ENCODE results near the gene HNRNPH2. TPM values are rescaled to one million over a fixed set of nuclear protein-coding genes. Genes with fewer than 3 reads are reported as not detected.

HNRNPH2 gene
- polyA plus RNA-seq, 6 donors from 2014 or later, result 78.2 to 162 (median 109) TPM

- peak; percentile 68 for DNase-seq
- H3K27ac Mint-ChIP-seq, result peak within 1 kb of the TSS; percentile 87 to 98 (median 96)
These were observed 22.1 kb upstream of the HNRNPH2 start, which contains the start of gene BTK for GRCh38 chrX:101385795-101386541. Gene BTK, minus strand, starts transcription at chrX:101386191. Its CDS starts 10,907 bp downstream, at chrX:101375284.

GRCh38 chrX:101386542-101386885, 21.5 kb upstream of the HNRNPH2 start:
- H3K4me3 Mint-ChIP-seq, result peak overlapping the region; percentile 87 to 99 (median 97)
- no peak for ATAC-seq (ENCODE audit: low read depth in 2 of 2)
- H3K4me1 Mint-ChIP-seq, result peaks cover 23 to 58% (median 38%) of the 10 kb centered on the region in 3 donors
- H3K27me3 Mint-ChIP-seq, result no peaks in the 10 kb centered on the region
- H3K36me3 Mint-ChIP-seq, result no peaks in the 10 kb centered on the region
- no peak for DNase-seq
- H3K9me3 Mint-ChIP-seq, result no peaks in the 10 kb centered on the region
- peak overlapping the region; percentile 87 to 98 (median 95) for H3K27ac Mint-ChIP-seq

More at GRCh38 chrX:101385795-101386541, 22.1 kb upstream of the HNRNPH2 start, which contains the start of gene BTK:
- peak; percentile 68 for ATAC-seq (ENCODE audit: low read depth in 2 of 2)
- Mint-ChIP-seq H3K36me3 (no peaks in the 10 kb centered on the region), H3K4me3 (peak within 1 kb of the TSS; percentile 87 to 99 (median 97)), H3K9me3 (no peaks in the 10 kb centered on the region), H3K4me1 (peaks cover 23 to 57% (median 33%) of the 10 kb centered on the region in 3 donors), H3K27me3 (no peaks in the 10 kb centered on the region)

- ATAC-seq (ENCODE audit: low read depth in 2 of 2) (no peak), DNase-seq (no peak)
- Mint-ChIP-seq H3K27me3 (no peaks in the 10 kb centered on the region), H3K4me1 (peaks cover 25 to 60% (median 47%) of the 10 kb centered on the region in 3 donors), H3K27ac (peak overlapping the region in 1 of 6 donors; percentile 33), H3K9me3 (no peaks in the 10 kb centered on the region), H3K36me3 (no peaks in the 10 kb centered on the region), H3K4me3 (peak overlapping the region in 1 of 8 donors; percentile 90)
These were observed 19.4 kb upstream of the HNRNPH2 start for GRCh38 chrX:101388604-101389003.

GRCh38 chrX:101390664-101391525, 17.1 kb upstream of the HNRNPH2 start, which contains the start of gene RPL36A:
Gene RPL36A, plus strand, starts transcription at chrX:101391011. Its CDS starts 33 bp downstream, at chrX:101391044.
- H3K4me1 Mint-ChIP-seq, result peaks cover 13 to 55% (median 38%) of the 10 kb centered on the region in 3 donors
- H3K36me3 Mint-ChIP-seq, result no peaks in the 10 kb centered on the region
- ATAC-seq (ENCODE audit: low read depth in 2 of 2) (peak; percentile 79 to 80), DNase-seq (peak; percentile 76)
- H3K27ac Mint-ChIP-seq, result peak within 1 kb of the TSS; percentile 93 to 100 (median 98)
- H3K27me3 Mint-ChIP-seq, result no peaks in the 10 kb centered on the region
- no peaks in the 10 kb centered on the region for H3K9me3 Mint-ChIP-seq
- H3K4me3 Mint-ChIP-seq, result peak within 1 kb of the TSS; percentile 86 to 98 (median 96)

GRCh38 chrX:101391831-101392230, 16.2 kb upstream of the HNRNPH2 start:
- Mint-ChIP-seq H3K4me3 (peak overlapping the region; percentile 86 to 98 (median 96)), H3K27me3 (no peaks in the 10 kb centered on the region), H3K27ac (peak overlapping the region; percentile 93 to 100 (median 98)), H3K4me1 (peaks cover 7 to 46% (median 31%) of the 10 kb centered on the region in 3 donors), H3K36me3 (no peaks in the 10 kb centered on the region), H3K9me3 (no peaks in the 10 kb centered on the region)
- ATAC-seq (ENCODE audit: low read depth in 2 of 2), result no peak
- no peak for DNase-seq

- Mint-ChIP-seq H3K27me3 (no peaks in the 10 kb centered on the region), H3K36me3 (no peaks in the 10 kb centered on the region), H3K27ac (peak overlapping the region in 5 of 6 donors; percentile 42 to 84 (median 53)), H3K9me3 (no peaks in the 10 kb centered on the region), H3K4me3 (no peak overlapping the region), H3K4me1 (peaks cover 7 to 38% (median 31%) of the 10 kb centered on the region in 3 donors)
- ATAC-seq (ENCODE audit: low read depth in 2 of 2), result no peak
- DNase-seq, result no peak
These were observed 14.3 kb upstream of the HNRNPH2 start for GRCh38 chrX:101393530-101394305.

- ATAC-seq (ENCODE audit: low read depth in 2 of 2) (no peak), DNase-seq (no peak)
- H3K4me3 Mint-ChIP-seq, result no peak overlapping the region
- H3K27me3 Mint-ChIP-seq, result no peaks in the 10 kb centered on the region
- H3K4me1 Mint-ChIP-seq, result peaks cover 7 to 38% (median 31%) of the 10 kb centered on the region in 3 donors
- H3K9me3 Mint-ChIP-seq, result peaks cover 0 to 1% (median 0%) of the 10 kb centered on the region in 7 donors
- H3K36me3 Mint-ChIP-seq, result peaks cover 0 to 2% of the 10 kb centered on the region in 2 donors
- H3K27ac Mint-ChIP-seq, result peak overlapping the region in 3 of 6 donors; percentile 39 to 78 (median 53)
These were observed 13.7 kb upstream of the HNRNPH2 start for GRCh38 chrX:101394372-101394771.

GRCh38 chrX:101395789-101396188, 12.2 kb upstream of the HNRNPH2 start:
- Mint-ChIP-seq H3K27ac (peak overlapping the region in 4 of 6 donors; percentile 33 to 69 (median 64)), H3K4me3 (no peak overlapping the region), H3K27me3 (no peaks in the 10 kb centered on the region), H3K9me3 (peaks cover 0 to 1% (median 0%) of the 10 kb centered on the region in 7 donors), H3K4me1 (peaks cover 7 to 30% (median 23%) of the 10 kb centered on the region in 3 donors), H3K36me3 (peaks cover 0 to 10% of the 10 kb centered on the region in 2 donors)
- DNase-seq, result no peak
- no peak for ATAC-seq (ENCODE audit: low read depth in 2 of 2)

- Mint-ChIP-seq H3K4me3 (no peak overlapping the region), H3K27me3 (no peaks in the 10 kb centered on the region), H3K4me1 (peaks cover 0 to 12% (median 5%) of the 10 kb centered on the region in 3 donors), H3K27ac (peak overlapping the region in 1 of 6 donors; percentile 59), H3K36me3 (peaks cover 0 to 10% of the 10 kb centered on the region in 2 donors), H3K9me3 (peaks cover 0 to 1% (median 0%) of the 10 kb centered on the region in 7 donors)
- ATAC-seq (ENCODE audit: low read depth in 2 of 2) (no peak), DNase-seq (no peak)
These were observed 10.2 kb upstream of the HNRNPH2 start for GRCh38 chrX:101397779-101398178.

- no peaks in the 10 kb centered on the region for H3K27me3 Mint-ChIP-seq
- H3K9me3 Mint-ChIP-seq, result peaks cover 0 to 1% (median 0%) of the 10 kb centered on the region in 7 donors
- H3K27ac Mint-ChIP-seq, result no peak overlapping the region
- DNase-seq (no peak), ATAC-seq (ENCODE audit: low read depth in 2 of 2) (no peak)
- H3K36me3 Mint-ChIP-seq, result peaks cover 0 to 10% of the 10 kb centered on the region in 2 donors
- no peak overlapping the region for H3K4me3 Mint-ChIP-seq
- H3K4me1 Mint-ChIP-seq, result peaks cover 0 to 8% (median 0%) of the 10 kb centered on the region in 3 donors
These were observed 9.3 kb upstream of the HNRNPH2 start for GRCh38 chrX:101398694-101399093.

- H3K9me3 Mint-ChIP-seq, result peaks cover 0 to 1% (median 0%) of the 10 kb centered on the region in 7 donors
- peak overlapping the region in 1 of 6 donors; percentile 63 for H3K27ac Mint-ChIP-seq
- no peaks in the 10 kb centered on the region for H3K4me1 Mint-ChIP-seq
- H3K4me3 Mint-ChIP-seq, result no peak overlapping the region
- H3K27me3 Mint-ChIP-seq, result no peaks in the 10 kb centered on the region
- DNase-seq (no peak), ATAC-seq (ENCODE audit: low read depth in 2 of 2) (no peak)
- peaks cover 0 to 10% of the 10 kb centered on the region in 2 donors for H3K36me3 Mint-ChIP-seq
These were observed 8.2 kb upstream of the HNRNPH2 start for GRCh38 chrX:101399825-101400224.

- no peak for ATAC-seq (ENCODE audit: low read depth in 2 of 2)
- Mint-ChIP-seq H3K4me1 (peaks cover 14 to 29% (median 16%) of the 10 kb centered on the region in 3 donors), H3K27me3 (no peaks in the 10 kb centered on the region), H3K27ac (peak overlapping the region; percentile 88 to 100 (median 99)), H3K4me3 (peak overlapping the region; percentile 81 to 98 (median 96)), H3K9me3 (peaks cover 0 to 3% (median 0%) of the 10 kb centered on the region in 7 donors), H3K36me3 (peaks cover 5% of the 10 kb centered on the region in 2 donors)
- peak; percentile 17 for DNase-seq
These were observed 765 bp upstream of the HNRNPH2 start for GRCh38 chrX:101407167-101407747.
